Stomach smooth muscle (tissue), 2 donors: Measurements from ENCODE around the gene AFF4.
A peak's percentile ranks its signal among the peaks of the same experiment; 100 is the strongest.
"Not testable (repeated sequence)": the region's sequence is repeated elsewhere in the genome, so short reads cannot be mapped to it uniquely, and the experiment has no call there.

Experiments
- H3K27ac ChIP-seq: one replicate; pipeline ENCODE4 v1.7.0; 2013; ENCODE audit warnings: mild to moderate bottlenecking, low read length, inconsistent platforms
- H3K27me3 ChIP-seq, 2 donors: one replicate each; pipeline ENCODE4 v1.7.0; 2013; ENCODE audit warnings: low read length in 2 of 2; ENCODE audit not compliant: insufficient read depth in 2 of 2, control insufficient read depth in 1 of 2
- H3K36me3 ChIP-seq, 2 donors: one replicate each; pipeline ENCODE4 v1.7.0; 2013; ENCODE audit warnings: low read length in 2 of 2; ENCODE audit not compliant: control insufficient read depth in 2 of 2, insufficient read depth in 2 of 2
- H3K4me1 ChIP-seq: one replicate; pipeline ENCODE4 v1.7.0; 2013; ENCODE audit warnings: low read length; ENCODE audit not compliant: control insufficient read depth, insufficient read depth
- H3K4me3 ChIP-seq, 2 donors: one replicate each; pipeline ENCODE4 v1.7.0; 2013; ENCODE audit warnings: low read length in 2 of 2
- H3K9ac ChIP-seq, 2 donors: one replicate each; pipeline ENCODE4 v1.7.0; 2013; ENCODE audit warnings: low read length in 2 of 2, mild to moderate bottlenecking in 1 of 2
- H3K9me3 ChIP-seq, 2 donors: one replicate each; pipeline ENCODE4 v1.7.0; 2013; ENCODE audit warnings: low read length in 2 of 2; ENCODE audit not compliant: control insufficient read depth in 2 of 2
- donor health status: healthy.
- donor health status: Pancreatic carcinoma.

AFF4 gene

DNA sequence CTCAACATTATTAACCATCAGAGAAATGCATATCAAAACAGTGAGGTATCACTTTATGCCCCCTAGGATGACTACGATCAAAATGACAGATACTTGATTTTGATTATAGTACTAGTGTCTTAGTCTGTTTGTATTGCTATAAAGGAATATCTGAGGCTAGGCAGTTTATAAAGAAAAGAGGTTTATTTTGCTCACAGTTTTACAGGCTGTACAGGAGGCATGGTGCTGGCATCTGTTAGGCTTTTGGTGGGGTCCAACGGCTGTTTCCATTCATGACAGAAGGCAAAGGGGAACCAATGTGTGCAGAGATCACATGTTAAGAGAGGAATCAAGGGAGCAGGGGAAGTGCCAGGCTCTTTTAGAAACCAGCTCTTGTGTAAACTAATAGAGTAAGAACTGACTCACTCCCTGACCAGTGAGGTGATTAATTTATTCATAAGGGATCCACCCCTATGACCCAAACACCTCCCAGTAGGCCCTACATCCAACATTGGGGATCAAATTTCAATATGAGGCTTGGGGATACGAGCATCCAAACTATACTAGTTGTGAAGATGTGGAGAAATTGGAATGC lies 16.0 kb upstream of the AFF4 start:
- no peak overlapping the region for H3K27ac ChIP-seq
- H3K9ac ChIP-seq: no peak overlapping the region
- no peaks in the 10 kb centered on the region for H3K27me3 ChIP-seq
- H3K4me1 ChIP-seq: no peaks in the 10 kb centered on the region
- H3K9me3 ChIP-seq: no peaks in the 10 kb centered on the region
- H3K36me3 ChIP-seq: no peaks in the 10 kb centered on the region
- H3K4me3 ChIP-seq: no peak overlapping the region

DNA sequence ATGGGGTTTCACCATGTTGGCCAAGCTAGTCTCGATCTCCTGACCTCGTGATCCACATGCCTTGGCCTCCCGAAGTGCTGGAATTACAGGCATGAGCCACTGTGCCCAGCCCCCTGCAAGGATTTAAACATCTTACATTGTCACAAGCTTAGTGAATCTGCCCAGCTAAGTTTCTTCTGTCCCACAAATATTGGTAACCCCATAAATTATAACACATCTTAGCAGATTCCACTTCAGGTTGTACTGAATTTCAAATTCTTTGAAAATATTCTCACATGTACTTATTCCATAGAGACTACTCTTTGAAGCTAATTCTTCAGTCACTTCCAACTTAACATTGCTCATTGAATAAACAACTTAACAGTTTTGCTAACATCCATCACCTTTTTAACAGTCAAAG lies 13.4 kb upstream of the AFF4 start:
- Histone ChIP-seq H3K27ac (no peak overlapping the region), H3K9ac (no peak overlapping the region), H3K36me3 (no peaks in the 10 kb centered on the region), H3K4me1 (no peaks in the 10 kb centered on the region), H3K9me3 (no peaks in the 10 kb centered on the region), H3K4me3 (no peak overlapping the region), H3K27me3 (no peaks in the 10 kb centered on the region)

DNA sequence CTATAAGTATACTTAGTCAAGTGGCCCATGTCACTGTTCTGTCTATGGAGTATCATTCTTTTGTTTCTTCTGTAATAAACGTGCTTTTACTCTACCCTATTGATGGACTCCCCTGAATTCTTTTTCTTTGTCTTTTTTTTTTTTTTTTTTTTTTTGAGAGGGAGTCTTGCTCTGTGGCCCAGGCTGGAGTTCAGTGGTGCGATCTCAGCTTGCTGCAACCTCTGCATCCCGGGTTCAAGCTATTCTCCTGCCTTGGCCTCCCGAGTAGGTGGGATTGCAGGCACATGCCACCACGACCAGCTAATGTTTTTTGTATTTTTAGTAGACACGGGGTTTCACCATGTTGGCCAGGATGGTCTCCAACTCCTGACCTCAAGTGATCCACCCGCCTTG lies 9.0 kb upstream of the AFF4 start:
- not testable (repeated sequence) for H3K27me3 ChIP-seq, H3K9ac ChIP-seq, H3K27ac ChIP-seq, H3K9me3 ChIP-seq, H3K36me3 ChIP-seq, H3K4me3 ChIP-seq, H3K4me1 ChIP-seq

DNA sequence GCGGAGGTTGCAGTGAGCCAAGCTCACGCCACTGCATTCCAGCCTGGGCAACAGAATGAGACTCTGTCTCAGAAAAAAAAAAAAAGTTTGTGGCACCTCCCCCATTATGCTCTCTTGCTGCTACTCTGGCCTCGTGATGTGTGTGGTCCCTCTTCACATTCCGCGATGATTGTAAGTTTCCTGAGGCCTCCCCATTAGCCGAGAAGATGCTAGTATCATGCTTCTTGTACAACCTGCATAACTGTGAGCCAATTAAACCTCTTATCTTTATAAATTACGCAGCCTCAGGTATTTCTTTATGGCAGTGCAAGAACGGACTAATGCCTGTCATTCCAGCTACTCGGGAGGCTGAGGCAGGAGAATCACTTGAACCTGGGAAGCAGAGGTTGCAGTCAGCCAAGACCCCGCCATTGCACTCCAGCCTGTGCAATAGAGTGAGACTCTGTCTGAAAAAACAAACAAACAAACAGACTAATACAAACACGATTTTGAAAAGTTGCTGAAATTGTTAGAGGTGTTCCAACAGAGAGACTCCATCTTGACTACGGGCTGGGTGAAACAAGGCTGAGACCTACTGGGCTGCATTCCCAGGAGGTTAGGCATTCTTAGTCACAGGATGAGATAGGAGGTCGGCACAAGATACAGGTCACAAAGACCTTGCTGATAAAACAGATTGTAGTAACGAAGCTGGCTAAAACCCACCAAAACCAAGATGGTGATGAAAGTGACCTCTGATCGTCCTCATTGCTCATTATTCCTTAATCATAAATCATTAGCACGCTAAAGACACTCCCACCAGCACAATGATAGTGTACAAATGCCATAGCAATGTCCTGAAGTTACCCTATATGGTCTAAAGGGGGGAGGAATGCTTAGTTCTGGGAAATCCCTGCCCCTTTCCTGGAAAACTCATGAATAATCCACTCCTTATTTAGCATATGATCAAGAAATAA lies 8.3 kb upstream of the AFF4 start:
- no peaks in the 10 kb centered on the region for H3K27me3 ChIP-seq

DNA sequence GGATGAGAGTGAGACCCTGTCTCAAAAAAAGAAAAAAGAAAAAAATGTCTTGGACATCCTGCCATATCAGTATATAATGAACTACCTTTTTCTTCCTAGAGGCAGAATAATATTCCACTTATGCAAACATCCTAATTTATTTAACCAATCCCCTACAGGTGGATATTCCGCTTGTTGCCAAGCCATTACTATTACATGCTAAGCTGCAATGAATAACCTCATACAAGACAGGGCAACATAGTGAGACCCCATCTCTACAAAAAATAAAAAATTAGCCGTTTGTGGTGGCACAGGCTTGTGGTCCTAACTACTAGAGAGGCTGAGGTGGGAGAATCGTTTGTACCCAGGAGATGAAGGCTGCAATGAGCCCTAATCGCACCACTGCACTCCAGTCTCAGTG lies 1.7 kb upstream of the AFF4 start:
- peaks cover 11% of the 10 kb centered on the region for H3K4me1 ChIP-seq
- no peak overlapping the region for H3K27ac ChIP-seq
- H3K36me3 ChIP-seq: peaks cover 0 to 2% of the 10 kb centered on the region in 2 donors
- no peaks in the 10 kb centered on the region for H3K27me3 ChIP-seq
- H3K9ac ChIP-seq: no peak overlapping the region
- no peaks in the 10 kb centered on the region for H3K9me3 ChIP-seq
- H3K4me3 ChIP-seq: no peak overlapping the region

More for the DNA sequence above, 8.3 kb upstream of the AFF4 start:
- no peak overlapping the region for H3K4me3 ChIP-seq
- H3K4me1 ChIP-seq: no peaks in the 10 kb centered on the region
- H3K27ac ChIP-seq: no peak overlapping the region
- no peak overlapping the region for H3K9ac ChIP-seq
- no peaks in the 10 kb centered on the region for H3K9me3 ChIP-seq
- no peaks in the 10 kb centered on the region for H3K36me3 ChIP-seq

DNA sequence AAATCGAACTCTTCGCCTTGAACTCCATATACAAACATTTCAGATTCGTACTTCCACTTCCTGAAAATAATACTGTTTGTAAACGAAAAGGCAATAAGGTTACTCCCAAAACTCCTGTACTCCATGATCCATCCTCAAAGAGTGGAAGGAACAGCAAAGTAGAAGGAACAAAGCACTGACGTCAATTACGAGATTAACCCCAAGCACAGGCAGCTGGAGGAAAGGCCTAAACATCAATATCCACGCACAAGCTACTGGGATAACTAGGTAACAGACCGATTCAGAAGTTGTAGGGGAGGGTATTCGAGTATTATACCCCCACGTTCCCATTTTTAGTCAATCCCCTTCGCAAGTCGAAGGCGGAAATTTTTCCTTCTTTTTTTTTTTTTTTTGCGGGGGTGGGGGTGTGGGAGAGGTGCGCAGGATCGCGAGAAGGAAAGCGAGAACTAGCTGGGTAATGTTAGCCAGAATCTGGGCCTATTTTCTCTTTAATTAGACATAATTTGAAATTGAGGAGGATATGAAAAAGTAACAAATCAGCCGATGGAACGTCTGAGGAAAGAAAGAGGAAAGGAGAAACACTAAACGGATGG lies 909 bp downstream of the AFF4 start:
- H3K36me3 ChIP-seq: peaks cover 0 to 4% of the 10 kb centered on the region in 2 donors
- peak overlapping the region; percentile 96 for H3K27ac ChIP-seq
- peak overlapping the region; percentile 63 to 73 for H3K4me3 ChIP-seq
- peak overlapping the region; percentile 98 to 99 for H3K9ac ChIP-seq
- no peaks in the 10 kb centered on the region for H3K27me3 ChIP-seq
- H3K9me3 ChIP-seq: no peaks in the 10 kb centered on the region
- H3K4me1 ChIP-seq: peaks cover 11% of the 10 kb centered on the region

DNA sequence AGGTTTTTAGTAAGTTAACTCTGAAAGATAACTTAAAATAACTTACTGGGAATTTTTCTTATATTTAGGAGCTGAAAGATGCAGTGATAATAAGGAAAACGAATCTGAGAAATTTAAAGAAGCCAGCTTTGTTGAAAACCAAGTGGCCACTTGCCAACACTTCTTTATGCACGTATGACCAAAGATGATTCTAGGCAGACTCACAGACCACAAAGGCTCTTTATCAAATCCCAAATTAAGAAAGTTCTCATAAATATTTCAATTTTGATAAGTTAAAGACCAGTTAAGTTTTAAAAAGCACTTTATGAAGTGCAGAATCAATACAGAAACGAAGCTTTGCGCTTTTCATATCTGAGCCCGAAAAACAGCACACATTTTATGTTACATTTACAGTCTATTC lies 1.5 kb downstream of the AFF4 start:
- Histone ChIP-seq H3K36me3 (peaks cover 0 to 4% of the 10 kb centered on the region in 2 donors), H3K4me3 (peak overlapping the region; percentile 63 to 73), H3K9ac (peak overlapping the region; percentile 98 to 99), H3K27ac (peak overlapping the region; percentile 96), H3K27me3 (no peaks in the 10 kb centered on the region), H3K4me1 (peaks cover 11% of the 10 kb centered on the region), H3K9me3 (no peaks in the 10 kb centered on the region)

DNA sequence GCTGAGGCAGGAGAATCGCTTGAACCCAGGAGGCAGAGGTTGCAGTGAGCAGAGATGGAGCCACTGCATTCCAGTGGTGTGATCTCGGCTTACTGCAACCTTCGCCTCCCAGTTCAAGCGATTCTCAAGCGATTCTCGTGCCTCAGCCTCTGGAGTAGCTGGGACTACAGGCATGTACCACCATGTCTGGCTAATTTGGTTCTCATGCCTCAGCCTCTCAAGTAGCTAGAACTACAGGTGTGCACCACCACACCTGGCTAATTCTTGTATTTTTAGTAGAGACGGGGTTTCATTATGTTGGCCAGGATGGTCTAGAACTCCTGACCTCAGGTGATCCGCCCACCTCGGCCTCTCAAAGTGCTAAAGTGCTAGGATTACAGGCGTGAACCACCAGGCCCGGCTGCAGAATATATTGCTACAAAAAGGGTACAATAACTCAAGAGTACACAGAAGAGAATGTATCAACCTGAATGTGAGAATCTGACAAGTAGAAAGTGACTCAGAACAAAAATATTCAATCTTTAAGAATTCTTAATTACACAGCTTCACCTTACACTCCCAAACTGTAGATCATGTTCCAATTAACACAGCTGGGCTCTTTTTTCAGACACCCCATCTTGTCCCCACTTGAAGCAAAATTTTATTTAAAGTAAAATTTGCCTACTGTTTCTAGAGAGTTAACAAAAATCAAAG lies 2.2 kb downstream of the AFF4 start:
- Histone ChIP-seq H3K4me3 (peak overlapping the region; percentile 63 to 73), H3K4me1 (peaks cover 11% of the 10 kb centered on the region), H3K9ac (peak overlapping the region; percentile 98 to 99)
- not testable (repeated sequence) for H3K9me3 ChIP-seq, H3K36me3 ChIP-seq, H3K27ac ChIP-seq, H3K27me3 ChIP-seq

DNA sequence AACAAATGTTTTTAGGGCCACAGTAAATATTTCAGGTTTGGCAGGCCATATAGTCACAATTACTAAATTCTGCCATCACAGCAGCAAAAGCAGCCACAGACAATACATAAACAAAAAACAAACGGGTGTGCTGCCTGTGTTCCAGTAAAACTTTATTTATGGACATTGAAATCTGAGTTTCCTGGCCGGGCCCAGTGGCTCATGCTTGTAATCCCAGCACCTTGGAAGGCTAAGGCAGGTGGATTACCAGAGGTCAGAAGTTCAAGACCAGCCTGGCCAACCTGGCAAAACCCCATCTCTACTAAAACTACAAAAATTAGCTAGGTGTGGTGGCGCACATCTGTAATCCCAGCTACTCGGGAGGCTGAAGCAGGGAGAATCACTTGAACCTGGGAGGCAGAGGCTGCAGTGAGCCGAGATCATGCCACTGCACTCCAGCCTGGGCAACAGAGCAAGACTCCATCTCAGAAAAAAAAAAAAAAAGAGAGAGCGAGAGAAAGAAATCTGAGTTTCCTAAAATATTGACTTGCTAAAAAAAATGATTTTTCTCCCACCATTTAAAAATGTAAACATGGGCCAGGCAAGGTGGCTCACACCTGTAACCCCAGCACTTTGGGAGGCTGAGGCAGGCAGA lies 7.2 kb downstream of the AFF4 start:
- H3K27ac ChIP-seq, H3K9ac ChIP-seq, H3K4me3 ChIP-seq, H3K27me3 ChIP-seq, H3K9me3 ChIP-seq, H3K36me3 ChIP-seq: not testable (repeated sequence)
- H3K4me1 ChIP-seq: peaks cover 19% of the 10 kb centered on the region

DNA sequence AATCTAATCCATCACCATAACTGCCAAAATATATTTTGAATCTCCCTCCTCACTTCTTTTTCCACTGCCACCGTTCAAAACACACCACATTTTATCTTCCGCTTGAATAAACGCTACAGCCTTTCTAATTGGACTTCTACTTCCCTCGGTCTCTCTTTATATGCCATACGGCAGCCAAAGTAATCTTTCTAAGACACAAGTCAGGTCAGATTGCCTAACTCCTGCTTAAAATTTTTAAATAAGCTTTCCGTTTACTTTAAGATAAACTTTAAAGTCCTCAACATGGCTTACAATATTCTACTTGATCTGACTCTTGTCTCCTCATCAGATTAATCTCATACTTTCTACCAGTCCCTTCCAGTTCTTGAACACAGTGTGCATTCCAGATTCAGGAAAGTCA lies 9.7 kb downstream of the AFF4 start:
- H3K27me3 ChIP-seq: no peaks in the 10 kb centered on the region

More for the DNA sequence above, 9.7 kb downstream of the AFF4 start:
- Histone ChIP-seq H3K36me3 (peaks cover 0 to 3% of the 10 kb centered on the region in 2 donors), H3K27ac (no peak overlapping the region), H3K9ac (no peak overlapping the region), H3K9me3 (no peaks in the 10 kb centered on the region), H3K4me3 (no peak overlapping the region), H3K4me1 (peaks cover 15% of the 10 kb centered on the region)
